Measurements from ENCODE around the gene ZBTB5. TPM values are rescaled to one million over a fixed set of nuclear protein-coding genes. Genes with fewer than 3 reads are reported as not detected.

The ZBTB5 gene
- total RNA-seq, 1 experiment from 2014 or later, result 8.8 TPM

- H2AFZ ChIP-seq, result no peak overlapping the region
- ChIA-PET POLR2A (ENCODE audit: unreplicated experiment) (no interaction called here), CTCF (interaction anchor here (1.0 kb wide), 1 partner anchor 63 kb away, joined by 3 read pairs; no protein-coding TSS in a partner anchor)
- TF ChIP-seq EZH2 (IDR thresholded peaks at IDR 0.05; ENCODE audit: low read depth), result no peak
- TF ChIP-seq, protein P1, sequence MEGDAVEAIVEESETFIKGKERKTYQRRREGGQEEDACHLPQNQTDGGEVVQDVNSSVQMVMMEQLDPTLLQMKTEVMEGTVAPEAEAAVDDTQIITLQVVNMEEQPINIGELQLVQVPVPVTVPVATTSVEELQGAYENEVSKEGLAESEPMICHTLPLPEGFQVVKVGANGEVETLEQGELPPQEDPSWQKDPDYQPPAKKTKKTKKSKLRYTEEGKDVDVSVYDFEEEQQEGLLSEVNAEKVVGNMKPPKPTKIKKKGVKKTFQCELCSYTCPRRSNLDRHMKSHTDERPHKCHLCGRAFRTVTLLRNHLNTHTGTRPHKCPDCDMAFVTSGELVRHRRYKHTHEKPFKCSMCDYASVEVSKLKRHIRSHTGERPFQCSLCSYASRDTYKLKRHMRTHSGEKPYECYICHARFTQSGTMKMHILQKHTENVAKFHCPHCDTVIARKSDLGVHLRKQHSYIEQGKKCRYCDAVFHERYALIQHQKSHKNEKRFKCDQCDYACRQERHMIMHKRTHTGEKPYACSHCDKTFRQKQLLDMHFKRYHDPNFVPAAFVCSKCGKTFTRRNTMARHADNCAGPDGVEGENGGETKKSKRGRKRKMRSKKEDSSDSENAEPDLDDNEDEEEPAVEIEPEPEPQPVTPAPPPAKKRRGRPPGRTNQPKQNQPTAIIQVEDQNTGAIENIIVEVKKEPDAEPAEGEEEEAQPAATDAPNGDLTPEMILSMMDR (conservative IDR thresholded peaks at IDR 0.05), result no peak
- H3F3A ChIP-seq (ENCODE audit: insufficient read depth, low read depth), result peaks cover 27% of the 10 kb centered on the region
- H3K4me3 ChIP-seq, result no peak overlapping the region
- H3K9me2 ChIP-seq (ENCODE audit: insufficient read depth), result no peaks in the 10 kb centered on the region
- no TSS peak for BruUV-seq (replicated peaks)
- intact Hi-C loops (cut with micrococcal nuclease; ENCODE audit: unreplicated experiment), result no loop called here
- H3K36me3 ChIP-seq (ENCODE audit: low read depth), result no peaks in the 10 kb centered on the region
- no peak overlapping the region for H3K4me2 ChIP-seq
- no peaks in the 10 kb centered on the region for H3K79me2 ChIP-seq (ENCODE audit: low read depth)
- no peak for DNase-seq
- no peak overlapping the region for H3K27ac ChIP-seq
- no peaks in the 10 kb centered on the region for H3K27me3 ChIP-seq (ENCODE audit: insufficient read depth, low read depth)
- H3K4me1 ChIP-seq (replicated peaks; ENCODE audit: insufficient read depth), result peaks cover 61% of the 10 kb centered on the region
- no peaks in the 10 kb centered on the region for H3K9me3 ChIP-seq (ENCODE audit: insufficient read depth, low read depth)
- no peaks in the 10 kb centered on the region for H4K20me1 ChIP-seq (ENCODE audit: insufficient read depth)
Observed at GRCh38 chr9:37410354-37410861, 54.8 kb downstream of the ZBTB5 start.

DNA sequence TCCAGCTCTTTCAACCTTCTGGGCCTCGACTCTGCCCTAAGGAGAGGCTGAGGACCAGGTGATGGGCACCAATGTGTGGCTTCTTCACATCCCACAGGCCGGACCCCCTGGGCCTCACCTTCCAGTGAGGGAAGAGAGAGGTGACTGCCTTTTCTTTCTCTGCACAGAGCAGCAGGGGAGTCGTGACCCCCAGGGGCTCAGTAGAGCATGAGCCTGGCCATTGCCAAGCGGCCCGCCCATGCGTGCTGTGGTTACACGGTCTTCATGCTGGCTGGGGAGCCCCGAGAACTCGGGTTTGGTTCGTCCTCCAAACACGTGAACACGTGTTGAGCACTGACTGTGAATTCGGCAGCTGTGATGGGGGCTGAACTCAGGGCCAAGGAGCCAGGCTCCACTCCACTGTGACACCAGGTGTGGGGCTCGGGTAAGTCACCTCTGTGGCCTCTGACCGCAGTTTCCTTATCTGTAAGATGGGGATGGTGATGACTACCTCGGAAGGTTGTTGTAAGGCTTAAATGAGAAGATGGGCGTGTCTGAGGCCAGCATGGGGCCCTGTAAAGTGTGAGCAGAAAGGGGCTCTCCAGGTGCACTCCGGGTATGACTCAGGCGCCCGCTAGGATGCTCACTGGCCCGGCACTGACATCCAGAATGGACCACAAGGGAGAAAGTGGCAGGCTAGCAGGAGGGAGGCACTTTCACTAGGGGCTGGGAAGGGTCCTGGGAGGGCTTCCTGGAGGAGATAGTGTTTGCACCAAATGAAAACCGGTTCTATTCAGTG, 56.1 kb downstream of the ZBTB5 start:
- ChIA-PET CTCF (no interaction called here), POLR2A (ENCODE audit: unreplicated experiment) (no interaction called here)
- no TSS peak for BruUV-seq (replicated peaks)
- peaks cover 72% of the 10 kb centered on the region for H3K4me1 ChIP-seq (replicated peaks; ENCODE audit: insufficient read depth)
- H3K9me3 ChIP-seq (ENCODE audit: insufficient read depth, low read depth), result no peaks in the 10 kb centered on the region
- peak; percentile 15 to 78 for DNase-seq
- H3K36me3 ChIP-seq (ENCODE audit: low read depth), result no peaks in the 10 kb centered on the region
- H4K20me1 ChIP-seq (ENCODE audit: insufficient read depth), result no peaks in the 10 kb centered on the region
- peaks cover 32% of the 10 kb centered on the region for H3F3A ChIP-seq (ENCODE audit: insufficient read depth, low read depth)
- intact Hi-C loops (cut with micrococcal nuclease; ENCODE audit: unreplicated experiment), result no loop called here
- no peak for TF ChIP-seq EZH2 (IDR thresholded peaks at IDR 0.05; ENCODE audit: low read depth)
- TF ChIP-seq, protein P1 (conservative IDR thresholded peaks at IDR 0.05), result no peak
- no peak overlapping the region for H3K4me3 ChIP-seq
- no peak overlapping the region for H3K4me2 ChIP-seq
- no peak overlapping the region for H2AFZ ChIP-seq
- no peaks in the 10 kb centered on the region for H3K27me3 ChIP-seq (ENCODE audit: insufficient read depth, low read depth)
- no peaks in the 10 kb centered on the region for H3K9me2 ChIP-seq (ENCODE audit: insufficient read depth)
- no peaks in the 10 kb centered on the region for H3K79me2 ChIP-seq (ENCODE audit: low read depth)
- H3K27ac ChIP-seq, result no peak overlapping the region

GRCh38 chr9:37407468-37407867, 57.8 kb downstream of the ZBTB5 start:
- Histone ChIP-seq H3K36me3 (ENCODE audit: low read depth) (no peaks in the 10 kb centered on the region), H2AFZ (no peak overlapping the region), H4K20me1 (ENCODE audit: insufficient read depth) (no peaks in the 10 kb centered on the region), H3F3A (ENCODE audit: insufficient read depth, low read depth) (peaks cover 26% of the 10 kb centered on the region), H3K79me2 (ENCODE audit: low read depth) (no peaks in the 10 kb centered on the region), H3K4me1 (replicated peaks; ENCODE audit: insufficient read depth) (peaks cover 67% of the 10 kb centered on the region), H3K4me2 (no peak overlapping the region), H3K9me2 (ENCODE audit: insufficient read depth) (no peaks in the 10 kb centered on the region), H3K27ac (no peak overlapping the region), H3K9me3 (ENCODE audit: insufficient read depth, low read depth) (no peaks in the 10 kb centered on the region), H3K4me3 (no peak overlapping the region), H3K27me3 (ENCODE audit: insufficient read depth, low read depth) (no peaks in the 10 kb centered on the region)
- no TSS peak for BruUV-seq (replicated peaks)
- TF ChIP-seq EZH2 (IDR thresholded peaks at IDR 0.05; ENCODE audit: low read depth), result no peak
- TF ChIP-seq, protein P1 (conservative IDR thresholded peaks at IDR 0.05), result peak; percentile 37; the same call in 1 of the 2 replicates
- POLR2A ChIA-PET (ENCODE audit: unreplicated experiment), result interaction anchor here (0.8 kb wide), 1 partner anchor 58 kb away, joined by 12 read pairs; the partner anchor contains the start of gene ZBTB5
- DNase-seq, result no peak
- intact Hi-C loops (cut with micrococcal nuclease; ENCODE audit: unreplicated experiment), result no loop called here
- CTCF ChIA-PET, result interaction anchor here (0.6 kb wide), 1 partner anchor 22 kb away, joined by 4 read pairs; no protein-coding TSS in a partner anchor

All from PC-9 (cell line).